GM23248 (cell line): ENCODE data around the gene RYR3. TPM values are rescaled to one million over a fixed set of nuclear protein-coding genes. Genes with fewer than 3 reads are reported as not detected.

ENCODE experiments used
- DNase-seq: peaks from one replicate; pipeline ENCODE4 v3.0.0-alpha.2; 2015
- H2AFZ ChIP-seq: fragments of 200-600 bp; sonication (generic); 2 replicates; pipeline ENCODE4 v1.6.1; 2016; ENCODE audit warnings: antibody characterized with exemption
- H3F3A ChIP-seq: fragments of 200-600 bp; sonication (generic); 2 replicates; pipeline ENCODE4 v1.6.1; 2016; ENCODE audit warnings: mild to moderate bottlenecking, antibody characterized with exemption, mixed run types; ENCODE audit not compliant: insufficient read depth
- H3K27ac ChIP-seq: fragments of 200-600 bp; sonication (generic); 2 replicates; pipeline ENCODE4 v1.5.1; 2016; ENCODE audit warnings: mild to moderate bottlenecking
- H3K27me3 ChIP-seq: fragments of 200-600 bp; sonication (generic); replicated peaks from 2 replicates; pipeline ENCODE4 v1.6.1; 2016; ENCODE audit warnings: mild to moderate bottlenecking; ENCODE audit not compliant: insufficient read depth
- H3K36me3 ChIP-seq: fragments of 200-600 bp; sonication (generic); 2 replicates; pipeline ENCODE4 v1.6.1; 2016; ENCODE audit warnings: low read depth, mild to moderate bottlenecking
- H3K4me1 ChIP-seq: fragments of 200-600 bp; sonication (generic); 2 replicates; pipeline ENCODE4 v1.6.1; 2016; ENCODE audit warnings: mild to moderate bottlenecking; ENCODE audit not compliant: insufficient read depth
- H3K4me2 ChIP-seq: fragments of 200-600 bp; sonication (generic); one replicate; pipeline ENCODE4 v1.6.1; 2016; ENCODE audit warnings: mild to moderate bottlenecking; ENCODE audit not compliant: unreplicated experiment
- H3K4me3 ChIP-seq: fragments of 200-600 bp; sonication (generic); 2 replicates; pipeline ENCODE4 v1.5.1; 2016; ENCODE audit warnings: mild to moderate bottlenecking
- H3K79me2 ChIP-seq: fragments of 200-600 bp; sonication (generic); 2 replicates; pipeline ENCODE4 v1.6.1; 2016; ENCODE audit warnings: mild to moderate bottlenecking; ENCODE audit not compliant: insufficient read depth
- H3K9ac ChIP-seq: fragments of 200-600 bp; sonication (generic); 2 replicates; pipeline ENCODE4 v1.6.1; 2016; ENCODE audit warnings: mild to moderate bottlenecking
- H3K9me2 ChIP-seq: fragments of 200-600 bp; sonication (generic); 2 replicates; pipeline ENCODE4 v1.6.1; 2016; ENCODE audit warnings: mixed run types, mild to moderate bottlenecking, moderate library complexity; ENCODE audit not compliant: insufficient read depth
- H3K9me3 ChIP-seq: fragments of 200-600 bp; sonication (generic); one replicate; pipeline ENCODE4 v1.6.1; 2017; ENCODE audit warnings: low read depth
- H4K20me1 ChIP-seq: fragments of 200-600 bp; sonication (generic); 2 replicates; pipeline ENCODE4 v1.6.0; 2016; ENCODE audit not compliant: insufficient read depth
- EZH2 ChIP-seq: fragments of 200-600 bp; sonication (generic); IDR thresholded peaks from 2 replicates; pipeline ENCODE4 v1.6.1; 2018; ENCODE audit warnings: antibody characterized with exemption, mild to moderate bottlenecking; ENCODE audit not compliant: insufficient read depth, poor library complexity, severe bottlenecking
- EZH2phosphoT487 ChIP-seq: fragments of 200-600 bp; sonication (generic); IDR thresholded peaks from 2 replicates; pipeline ENCODE4 v1.6.1; 2018; ENCODE audit warnings: antibody characterized with exemption, moderate library complexity, mild to moderate bottlenecking, low read depth; ENCODE audit not compliant: insufficient read depth
- WGBS, 2 experiments: methylation state at CpG; one replicate each; pipeline ENCODE4 v1.1.6; 2015 to 2017; ENCODE audit warnings: low lambda C conversion rate in 2 of 2, low coverage in 1 of 2; ENCODE audit errors: missing lambda C conversion rate in 2 of 2; 5-methylcytosine and 5-hydroxymethylcytosine counted together
- in situ Hi-C: fragments of 300-500 bp; cut with MboI; formaldehyde crosslinking; loops from 2 replicates; pipeline ENCODE4 v1.15.0; 2020
- polyA plus RNA-seq: library from polyadenylated mRNA; unstranded; fragments of >200 nt; fragmentation: Nextera tagmentation; extraction: Ambion mirVana; gene quantifications from 2 replicates; pipeline ENCODE4 v1.2.1, GENCODE V29; 2016
- total RNA-seq: library from RNA; depleted of rRNA; stranded (reverse); fragments of >200 nt; shearing (Covaris generic); gene quantifications from 2 replicates; pipeline ENCODE4 v1.2.3, GENCODE V29; 2014

The RYR3 gene
- total and polyA plus RNA-seq, 2 experiments from 2014 or later = 0.26 TPM; not detected in 1

DNA sequence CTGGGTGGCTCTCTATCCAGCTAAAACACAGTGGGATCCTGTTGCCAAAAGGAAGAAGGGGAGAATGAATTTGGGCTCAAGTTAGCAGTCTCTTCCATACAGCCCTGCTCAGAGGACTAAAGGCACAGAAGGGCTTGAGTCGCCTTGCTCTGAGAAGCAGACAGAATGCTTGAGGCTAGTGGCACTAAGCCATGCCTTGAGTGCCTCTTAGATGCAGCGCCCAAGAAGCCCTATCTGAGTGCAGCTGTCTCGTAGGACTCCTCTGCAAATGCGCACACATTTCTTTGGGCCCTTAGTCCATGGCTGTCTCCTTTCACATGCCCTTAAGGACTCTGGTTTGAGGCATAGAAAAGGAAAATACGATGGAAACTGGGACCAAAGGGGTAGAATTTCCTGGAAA, 446.2 kb downstream of the RYR3 start:
- Histone ChIP-seq H3K9ac (no peak overlapping the region), H3F3A (no peaks in the 10 kb centered on the region), H3K4me3 (no peak overlapping the region), H3K9me2 (no peaks in the 10 kb centered on the region), H3K36me3 (no peaks in the 10 kb centered on the region), H3K79me2 (no peaks in the 10 kb centered on the region), H3K4me1 (no peaks in the 10 kb centered on the region), H2AFZ (no peak overlapping the region), H3K27ac (no peak overlapping the region), H4K20me1 (no peaks in the 10 kb centered on the region), H3K27me3 (peaks cover 22% of the 10 kb centered on the region), H3K4me2 (no peak overlapping the region), H3K9me3 (no peaks in the 10 kb centered on the region)
- TF ChIP-seq EZH2 (no peak), EZH2phosphoT487 (no peak)
- in situ Hi-C loops = loop anchor here (25.0 kb wide), 1 partner anchor 205 kb away; the partner anchor contains the start of gene CHRM5
- no peak for DNase-seq
- WGBS, 2 experiments = 20 to 27% methylated on average over 5 of the region's 5 CpGs

DNA sequence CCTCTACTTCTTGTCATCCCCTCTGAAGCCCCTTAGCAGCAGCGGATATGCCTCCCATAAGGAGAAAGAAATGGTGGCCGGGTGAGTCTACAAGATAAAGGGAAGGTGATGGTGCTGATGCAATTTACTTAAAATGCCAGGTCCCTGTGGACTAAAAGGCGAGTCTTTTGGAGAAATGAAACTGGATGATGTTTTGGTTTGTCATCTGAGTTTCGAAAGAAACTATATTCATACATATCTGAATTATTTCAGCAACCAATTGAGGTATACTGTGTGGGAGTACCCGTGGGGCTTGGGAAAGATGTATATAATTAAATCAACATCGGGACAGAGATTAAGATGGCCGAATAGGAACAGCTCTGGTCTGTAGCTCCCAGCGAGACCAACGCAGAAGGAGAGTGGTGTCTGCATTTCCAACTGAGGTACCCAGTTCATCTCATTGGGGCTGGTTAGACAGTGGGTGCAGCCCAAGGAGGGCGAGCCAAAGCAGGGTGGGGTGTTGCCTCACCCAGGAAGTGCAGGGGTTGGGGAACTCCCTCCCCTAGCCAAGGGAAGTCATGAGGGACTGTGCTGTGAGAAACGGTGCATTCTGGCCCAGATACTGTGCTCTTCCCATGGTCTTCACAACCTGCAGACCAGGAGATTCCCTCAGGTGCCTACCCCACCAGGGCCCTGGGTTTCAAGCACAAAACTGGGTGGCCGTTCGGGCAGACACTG, 446.9 kb downstream of the RYR3 start:
- no peak overlapping the region for H2AFZ ChIP-seq
- no peak for TF ChIP-seq EZH2
- TF ChIP-seq EZH2phosphoT487 = no peak
- no peak overlapping the region for H3K4me2 ChIP-seq
- no peaks in the 10 kb centered on the region for H3K9me3 ChIP-seq
- H4K20me1 ChIP-seq = no peaks in the 10 kb centered on the region
- in situ Hi-C loops = loop anchor here (25.0 kb wide), 1 partner anchor 205 kb away; the partner anchor contains the start of gene CHRM5
- H3K9ac ChIP-seq = no peak overlapping the region
- 49 to 51% methylated on average over 13 of the region's 13 CpGs for WGBS, 2 experiments
- no peaks in the 10 kb centered on the region for H3K9me2 ChIP-seq
- no peaks in the 10 kb centered on the region for H3K4me1 ChIP-seq
- no peaks in the 10 kb centered on the region for H3K36me3 ChIP-seq
- H3K27ac ChIP-seq = no peak overlapping the region
- no peaks in the 10 kb centered on the region for H3F3A ChIP-seq
- peaks cover 25% of the 10 kb centered on the region for H3K27me3 ChIP-seq
- no peak for DNase-seq
- H3K79me2 ChIP-seq = no peaks in the 10 kb centered on the region
- no peak overlapping the region for H3K4me3 ChIP-seq

DNA sequence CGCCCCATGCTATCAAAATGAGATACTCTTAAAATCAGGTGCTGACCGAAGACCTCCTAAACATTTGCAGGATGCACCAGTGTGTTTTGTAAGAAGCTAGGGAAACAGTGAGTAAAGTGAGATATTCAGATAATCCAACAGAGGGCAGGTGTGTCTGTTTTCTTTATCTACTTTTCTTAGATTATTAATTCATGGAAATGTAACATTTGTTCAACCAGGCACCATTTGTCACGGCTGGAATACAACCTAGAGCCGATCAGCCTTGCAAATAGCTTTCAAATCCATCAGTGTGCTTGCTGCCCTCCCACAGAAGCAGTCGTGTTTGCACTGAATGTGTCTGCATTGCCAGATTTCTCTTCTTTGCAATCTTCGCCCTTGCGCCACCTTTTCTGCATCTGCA, 455.6 kb downstream of the RYR3 start:
- no peak overlapping the region for H3K9ac ChIP-seq
- no peak for TF ChIP-seq EZH2phosphoT487
- no peak for TF ChIP-seq EZH2
- 29 to 33% methylated on average over 7 of the region's 7 CpGs for WGBS, 2 experiments
- H3F3A ChIP-seq = no peaks in the 10 kb centered on the region
- peak; percentile 20 for DNase-seq
- in situ Hi-C loops = loop anchor here (25.0 kb wide), 1 partner anchor 196 kb away; the partner anchor contains the start of gene CHRM5
- H3K36me3 ChIP-seq = no peaks in the 10 kb centered on the region
- H3K4me3 ChIP-seq = no peak overlapping the region
- no peak overlapping the region for H3K4me2 ChIP-seq
- no peak overlapping the region for H2AFZ ChIP-seq
- H3K9me2 ChIP-seq = no peaks in the 10 kb centered on the region
- no peaks in the 10 kb centered on the region for H3K9me3 ChIP-seq
- no peaks in the 10 kb centered on the region for H3K79me2 ChIP-seq
- H4K20me1 ChIP-seq = no peaks in the 10 kb centered on the region
- no peak overlapping the region for H3K27ac ChIP-seq
- H3K27me3 ChIP-seq = peaks cover 19% of the 10 kb centered on the region
- H3K4me1 ChIP-seq = no peaks in the 10 kb centered on the region

DNA sequence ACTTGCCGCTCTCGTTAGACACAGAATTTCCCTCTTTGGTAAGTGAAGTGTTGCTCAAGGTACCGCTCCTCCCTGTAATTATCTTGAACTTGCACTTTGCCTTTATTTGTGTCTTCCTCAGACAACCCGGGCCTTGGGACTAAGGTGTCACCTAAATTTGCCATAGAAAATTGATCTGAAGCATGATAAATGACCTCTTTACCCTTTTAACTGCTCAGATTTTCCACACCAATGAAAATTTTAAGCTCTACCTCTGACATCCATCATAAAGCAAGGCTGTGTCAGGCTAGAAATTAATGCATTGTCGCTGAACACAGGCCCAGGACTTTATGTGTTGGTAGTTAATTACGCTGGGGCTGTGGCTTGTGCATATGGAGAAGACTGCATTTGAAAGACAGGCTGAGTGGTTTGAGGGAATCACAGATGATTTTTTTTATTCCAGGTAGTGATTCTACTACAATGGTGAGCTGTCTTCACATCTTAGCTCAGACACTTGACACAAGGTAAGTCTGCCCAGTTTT, 458.0 kb downstream of the RYR3 start:
- no peaks in the 10 kb centered on the region for H4K20me1 ChIP-seq
- H3K9me3 ChIP-seq = no peaks in the 10 kb centered on the region
- no peaks in the 10 kb centered on the region for H3K9me2 ChIP-seq
- WGBS, 2 experiments = 60 to 64% methylated on average over 6 of the region's 6 CpGs
- peaks cover 32% of the 10 kb centered on the region for H3K27me3 ChIP-seq
- H2AFZ ChIP-seq = no peak overlapping the region
- H3K27ac ChIP-seq = no peak overlapping the region
- in situ Hi-C loops = loop anchor here (25.0 kb wide), 1 partner anchor 194 kb away; the partner anchor contains the start of gene CHRM5
- H3K4me2 ChIP-seq = no peak overlapping the region
- no peaks in the 10 kb centered on the region for H3K79me2 ChIP-seq
- H3F3A ChIP-seq = no peaks in the 10 kb centered on the region
- DNase-seq = no peak
- H3K4me1 ChIP-seq = no peaks in the 10 kb centered on the region
- no peak overlapping the region for H3K9ac ChIP-seq
- TF ChIP-seq EZH2phosphoT487 = no peak
- no peak for TF ChIP-seq EZH2
- no peaks in the 10 kb centered on the region for H3K36me3 ChIP-seq
- no peak overlapping the region for H3K4me3 ChIP-seq
